Measurements from ENCODE around the gene TCTN1.
A peak's percentile ranks its signal among the peaks of the same experiment; 100 is the strongest.
"Not testable (repeated sequence)": the region's sequence is repeated elsewhere in the genome, so short reads cannot be mapped to it uniquely, and the experiment has no call there.

TCTN1 gene

DNA sequence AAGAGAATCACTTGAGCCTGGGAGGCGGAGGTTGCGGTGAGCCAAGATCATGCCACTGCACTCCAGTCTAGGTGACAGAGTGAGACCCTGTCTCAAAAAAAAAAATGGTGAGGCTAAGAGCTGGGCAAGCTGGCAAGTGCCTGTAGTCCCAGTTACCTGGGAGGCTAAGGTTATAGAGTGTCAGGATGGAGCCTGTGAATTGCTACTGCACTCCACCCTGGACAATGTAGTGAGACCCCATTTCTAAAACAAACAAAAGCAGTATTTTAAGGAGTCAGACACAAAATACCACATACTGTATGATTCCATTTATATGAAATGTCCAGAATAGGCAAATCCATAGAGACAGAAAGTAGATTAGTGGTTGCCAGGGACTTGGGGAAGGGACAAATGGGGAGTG is 26.8 kb upstream of the TCTN1 start:
- DNase-seq: not testable (repeated sequence)

DNA sequence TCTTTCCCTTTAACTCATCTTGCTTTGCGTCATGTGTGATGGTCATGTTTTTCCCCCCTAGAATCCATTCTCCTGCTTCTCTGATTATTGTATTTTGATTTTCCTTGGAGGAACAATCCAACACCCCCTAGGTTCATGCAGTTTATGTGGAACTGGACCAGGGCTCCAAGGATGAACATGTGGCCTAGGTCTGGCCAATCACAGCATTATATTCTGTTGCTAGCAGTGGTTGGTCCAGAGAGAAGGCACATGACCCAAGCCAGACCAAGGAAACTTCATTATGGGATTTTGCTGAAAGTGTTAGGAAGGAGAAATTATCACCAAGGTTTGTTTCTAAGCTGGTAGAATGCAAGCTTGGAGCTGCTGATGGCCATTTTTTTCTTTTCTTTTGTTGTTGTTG is 23.9 kb upstream of the TCTN1 start:
- no peak for DNase-seq

DNA sequence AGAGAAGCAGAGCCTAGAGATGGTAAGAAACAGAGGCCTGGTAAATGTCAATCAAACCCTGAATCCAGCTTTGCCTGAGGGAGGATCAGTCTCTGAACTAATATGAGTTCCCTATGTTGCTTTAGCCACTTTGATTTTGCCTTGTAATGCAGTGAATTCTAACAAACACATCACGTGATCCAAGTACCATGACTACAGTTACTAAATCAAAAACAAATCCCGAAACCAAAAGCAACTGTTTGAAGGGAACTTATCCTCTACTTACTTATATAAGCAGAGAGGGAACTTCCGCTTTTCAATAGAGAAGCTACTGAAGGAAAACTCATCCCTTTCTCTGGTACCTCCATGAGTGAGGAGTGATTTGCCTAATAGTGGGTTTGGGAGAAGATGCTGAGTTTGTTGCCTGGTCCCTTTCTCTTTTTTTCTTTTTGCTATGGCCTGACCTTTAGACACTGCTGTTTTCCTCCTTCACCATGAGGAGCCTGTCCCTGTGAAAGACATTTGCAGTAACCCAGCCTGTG is 23.1 kb upstream of the TCTN1 start:
- no peak for DNase-seq

DNA sequence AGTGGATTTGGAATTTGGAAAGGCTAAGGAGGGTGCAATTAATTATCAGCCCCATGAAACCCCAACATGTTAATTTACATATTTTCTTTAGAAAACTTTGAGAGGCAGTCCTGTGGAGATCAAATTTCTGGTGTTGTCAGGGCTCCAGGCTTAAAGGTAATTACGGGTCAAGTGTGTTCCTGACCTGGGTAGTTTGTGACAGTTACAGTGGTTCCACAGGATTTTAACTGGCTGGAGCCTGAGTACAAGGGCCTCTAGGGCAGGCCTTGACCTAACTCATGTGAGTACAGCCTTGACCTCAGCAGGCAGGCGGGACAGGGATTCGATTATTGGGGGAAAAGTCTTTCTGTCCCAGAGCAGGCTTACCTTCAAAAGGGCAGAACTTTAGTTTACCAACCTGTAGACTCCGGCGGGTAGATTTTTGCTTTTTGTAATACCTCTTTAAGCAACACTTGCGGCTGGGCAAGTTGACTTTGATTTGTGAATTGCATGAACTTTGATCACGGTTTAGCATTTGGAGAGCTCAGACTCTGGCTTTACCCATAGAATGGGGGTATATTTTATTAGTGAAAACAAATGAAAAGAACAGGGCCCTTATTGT is 22.4 kb upstream of the TCTN1 start:
- DNase-seq: no peak

GRCh38 chr12:110592078-110592477 is 21.9 kb upstream of the TCTN1 start:
- DNase-seq: no peak

DNA sequence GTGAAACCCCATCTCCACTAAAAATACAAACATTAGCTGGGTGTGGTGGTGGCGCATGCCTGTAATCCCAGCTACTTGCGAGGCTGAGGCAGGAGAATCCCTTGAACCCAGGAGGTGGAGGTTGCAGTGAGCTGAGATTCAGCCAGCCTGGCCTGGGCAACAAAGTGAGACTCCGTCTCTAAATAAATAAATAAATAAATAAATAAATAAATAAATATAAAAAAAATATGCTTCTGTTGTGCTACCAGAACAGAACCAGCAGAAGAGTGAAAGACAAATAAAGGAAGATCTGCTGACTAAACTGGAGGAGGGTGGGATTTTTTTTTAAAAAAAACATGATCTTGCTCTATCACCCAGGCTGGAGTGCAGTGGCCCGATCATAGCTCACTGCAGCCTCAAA is 21.0 kb upstream of the TCTN1 start:
- not testable (repeated sequence) for DNase-seq

DNA sequence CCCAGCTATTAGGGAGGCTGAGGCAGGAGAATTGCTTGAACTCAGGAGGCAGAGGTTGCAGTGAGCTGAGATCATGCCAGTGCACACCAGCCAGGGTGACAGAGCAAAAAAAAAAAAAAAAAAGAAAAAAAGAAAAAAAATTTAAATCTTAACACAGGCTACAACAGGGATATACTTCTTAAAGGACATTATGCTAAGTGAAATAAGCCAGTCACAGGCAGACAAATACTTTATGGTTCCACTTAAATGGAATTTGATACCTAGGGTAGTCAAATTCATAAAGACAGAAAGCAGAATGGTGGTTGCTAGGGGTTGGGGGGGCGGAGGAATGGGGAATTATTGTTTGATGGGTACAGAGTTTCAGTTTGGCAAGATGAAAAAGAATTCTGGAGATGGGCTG is 16.0 kb upstream of the TCTN1 start:
- no peak for DNase-seq

GRCh38 chr12:110599334-110599733 is 14.6 kb upstream of the TCTN1 start:
- no peak for DNase-seq

- peak; percentile 20 for DNase-seq
Measured at GRCh38 chr12:110600254-110600653, 13.7 kb upstream of the TCTN1 start.

- DNase-seq: peak; percentile 51
Measured at GRCh38 chr12:110602085-110602814, 11.7 kb upstream of the TCTN1 start.

GRCh38 chr12:110606253-110606611 is 7.7 kb upstream of the TCTN1 start:
- no peak for DNase-seq

DNA sequence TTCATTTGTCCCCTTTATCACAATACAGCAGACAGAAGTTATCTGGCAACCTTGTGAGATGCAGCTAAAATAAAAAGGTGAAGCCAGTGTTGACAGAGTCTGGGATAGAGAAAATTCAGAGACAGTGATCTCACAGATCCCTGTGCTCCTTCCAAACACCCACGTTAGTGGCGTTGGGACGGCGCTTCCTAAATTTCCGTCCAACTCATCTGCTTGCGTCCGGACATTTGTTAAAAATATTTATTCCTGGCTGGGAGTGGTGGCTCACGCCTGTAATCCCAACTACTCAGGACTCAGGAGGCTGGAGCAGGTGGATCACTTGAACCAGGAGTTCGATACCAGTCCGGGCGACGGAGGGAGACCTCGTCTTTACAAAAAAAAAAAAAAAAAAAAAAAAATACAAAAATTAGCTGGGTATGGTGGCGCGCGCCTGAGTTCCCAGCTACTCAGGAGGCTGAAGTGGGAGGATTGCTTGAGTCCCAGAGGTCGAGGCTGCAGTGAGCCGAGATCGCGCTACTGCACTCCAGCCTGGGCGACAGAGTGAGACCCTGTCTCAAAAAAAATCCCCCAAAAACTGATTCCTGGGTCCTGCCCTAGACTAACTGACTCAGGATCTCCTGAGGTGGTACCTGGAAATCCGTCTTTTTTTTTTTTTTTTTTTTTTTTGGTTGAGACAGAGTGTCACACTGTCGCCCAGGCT is 708 bp upstream of the TCTN1 start:
- no peak for DNase-seq

GRCh38 chr12:110615171-110615570 is 1.2 kb downstream of the TCTN1 start:
- DNase-seq: no peak

DNA sequence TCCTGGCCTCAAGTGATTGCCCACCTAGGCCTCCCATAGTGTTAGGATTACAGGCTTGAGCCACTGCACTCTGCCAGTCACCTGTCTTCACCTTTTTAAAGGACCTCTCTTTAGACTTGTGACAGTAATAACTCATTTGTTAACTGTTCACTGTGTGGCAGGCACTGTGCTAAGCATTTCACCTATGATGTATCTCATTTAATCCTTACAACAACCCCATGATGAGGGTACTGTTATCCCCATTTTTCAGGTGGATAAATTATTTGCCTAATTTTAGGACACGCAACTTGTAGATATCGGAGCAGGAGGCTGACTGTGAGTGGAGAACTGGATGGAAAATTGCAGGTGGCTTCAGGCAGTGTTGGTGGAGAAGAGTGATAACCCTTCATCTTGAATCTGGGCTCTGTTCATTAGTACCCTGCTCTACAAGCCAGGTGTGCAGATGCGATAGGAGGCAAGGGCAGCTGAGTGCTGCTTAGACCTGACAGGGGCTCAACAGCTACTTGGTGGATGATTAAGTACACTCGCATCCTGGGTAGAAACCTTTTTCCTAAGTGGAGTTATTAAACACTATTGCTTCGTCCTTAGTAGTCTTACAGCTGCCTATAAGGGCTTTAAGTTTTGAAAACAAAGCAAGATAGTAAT is 2.7 kb downstream of the TCTN1 start:
- DNase-seq: no peak

DNA sequence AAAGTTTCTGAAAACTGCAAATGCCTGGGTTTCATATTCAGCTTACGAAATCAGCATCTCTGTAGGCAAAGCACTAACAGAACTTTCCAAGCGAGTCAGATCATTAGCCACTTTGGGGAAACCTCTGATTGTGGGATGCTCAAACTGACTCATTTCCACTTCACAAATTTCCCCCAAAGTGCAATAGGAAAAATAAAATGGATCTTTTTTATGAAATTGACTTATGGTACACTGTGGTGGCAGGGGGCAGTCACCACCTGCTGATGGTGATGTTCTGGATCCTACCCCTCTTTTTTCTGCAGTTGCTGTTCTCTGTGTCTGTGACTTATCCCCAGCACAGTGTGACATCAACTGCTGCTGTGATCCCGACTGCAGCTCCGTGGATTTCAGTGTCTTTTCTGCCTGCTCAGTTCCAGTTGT is 5.6 kb downstream of the TCTN1 start:
- DNase-seq: no peak

DNA sequence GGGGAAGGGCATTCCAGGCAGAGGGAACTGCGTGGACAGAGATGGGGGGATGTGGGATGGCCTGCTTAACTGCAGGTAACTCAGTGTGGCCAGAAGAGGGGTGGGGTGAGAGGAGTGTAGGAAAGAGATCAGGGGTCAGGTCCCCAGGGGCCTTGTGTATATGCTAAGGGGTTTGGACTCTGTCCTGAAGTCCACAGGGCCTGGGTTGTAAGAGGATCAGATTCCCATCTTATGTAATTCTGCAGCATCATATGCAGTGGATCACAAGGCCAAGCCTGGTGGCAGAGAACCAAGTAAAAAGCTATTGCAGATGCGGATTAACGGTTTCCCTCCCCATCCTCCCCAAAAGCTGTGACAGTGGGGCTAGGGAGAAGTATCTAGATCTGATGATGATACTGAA is 8.7 kb downstream of the TCTN1 start:
- DNase-seq: no peak

GRCh38 chr12:110627500-110628195 is 13.7 kb downstream of the TCTN1 start:
- DNase-seq: no peak

- DNase-seq: no peak
Measured at GRCh38 chr12:110635055-110635454, 21.1 kb downstream of the TCTN1 start.

- DNase-seq: no peak
Measured at GRCh38 chr12:110636516-110636915, 22.6 kb downstream of the TCTN1 start.

DNA sequence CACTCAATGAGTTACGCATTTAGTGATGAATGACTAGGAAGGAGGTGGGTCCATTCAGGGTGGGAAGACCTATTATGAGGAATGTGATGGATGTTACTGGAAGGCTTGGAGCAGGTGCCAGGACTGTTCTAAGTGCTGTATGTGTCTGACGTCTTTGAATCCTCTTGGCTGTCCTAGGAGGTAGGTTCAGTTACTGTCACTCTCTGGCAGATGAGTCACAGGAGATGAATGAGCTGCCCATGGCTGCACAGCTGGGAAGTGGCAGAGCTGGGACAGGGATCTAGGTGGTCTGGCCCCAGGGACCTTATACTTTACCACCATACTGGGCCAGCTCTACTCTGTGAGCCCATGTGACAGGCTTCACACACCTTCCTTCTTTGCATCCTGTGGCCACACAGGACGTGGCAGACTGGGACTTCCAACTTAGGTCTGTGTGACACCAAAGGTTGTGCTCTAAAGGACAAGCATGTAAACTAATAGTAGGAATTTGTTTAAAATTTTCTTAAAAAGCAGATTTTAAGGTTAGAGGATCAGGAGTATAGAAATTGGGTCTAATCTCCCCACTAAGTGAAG is 24.0 kb downstream of the TCTN1 start:
- DNase-seq: no peak

GRCh38 chr12:110638796-110639195 is 24.9 kb downstream of the TCTN1 start:
- no peak for DNase-seq

DNA sequence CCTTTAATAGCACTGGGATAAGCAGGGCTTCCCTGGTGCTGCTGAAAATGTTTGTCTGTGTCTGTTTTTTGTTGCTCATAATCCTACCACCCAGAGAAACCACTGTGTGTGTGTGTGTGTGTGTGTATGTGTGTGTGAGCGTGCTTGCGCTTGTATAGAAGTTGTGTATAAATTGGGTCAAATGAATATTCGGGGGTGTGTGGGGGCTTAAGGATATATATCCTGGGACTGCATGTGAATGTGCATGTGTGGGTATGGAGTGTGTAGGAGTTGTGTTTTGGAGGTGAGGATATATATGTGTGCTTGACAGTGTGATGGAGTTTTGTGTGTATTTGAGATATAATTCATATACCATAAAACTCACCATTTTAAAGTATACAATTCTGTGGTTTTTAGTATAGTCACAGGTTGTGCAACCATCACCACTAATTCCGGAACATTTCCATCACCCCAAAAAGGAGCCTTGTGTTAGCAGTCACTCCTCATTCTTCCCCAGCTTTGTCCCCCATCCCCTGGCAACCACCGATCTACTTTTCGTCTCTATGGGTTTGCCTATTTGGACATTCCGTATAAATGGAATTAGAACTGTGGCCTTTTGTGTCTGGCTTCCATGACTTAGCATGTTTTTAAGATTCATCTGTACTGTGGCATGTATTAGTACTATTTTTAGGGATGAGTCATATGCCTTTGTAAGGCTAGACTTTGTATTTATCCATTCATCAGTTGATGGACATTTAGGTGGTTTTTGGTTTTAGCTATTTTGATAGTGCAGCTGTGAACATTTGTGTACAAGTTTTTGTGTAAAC is 25.6 kb downstream of the TCTN1 start:
- no peak for DNase-seq
